Rectal smooth muscle tissue (tissue), 1 donor: ENCODE data around the gene ADGRL1.
"Not testable (repeated sequence)": the region's sequence is repeated elsewhere in the genome, so short reads cannot be mapped to it uniquely, and the experiment has no call there.

Experiments
- H3K27ac ChIP-seq: one replicate; pipeline ENCODE4 v1.7.0; 2013; ENCODE audit warnings: low read depth, low read length, inconsistent platforms
- H3K27me3 ChIP-seq: one replicate; pipeline ENCODE4 v1.7.0; 2013; ENCODE audit warnings: low read length; ENCODE audit not compliant: control insufficient read depth, insufficient read depth
- H3K36me3 ChIP-seq: one replicate; pipeline ENCODE4 v1.7.0; 2013; ENCODE audit warnings: low read length; ENCODE audit not compliant: control insufficient read depth, insufficient read depth
- H3K4me1 ChIP-seq: one replicate; pipeline ENCODE4 v1.7.0; 2013; ENCODE audit warnings: low read length; ENCODE audit not compliant: control insufficient read depth, insufficient read depth
- H3K4me3 ChIP-seq: one replicate; pipeline ENCODE4 v1.7.0; 2013; ENCODE audit warnings: low read length
- H3K9ac ChIP-seq: one replicate; pipeline ENCODE4 v1.7.0; 2013; ENCODE audit warnings: low read length

The ADGRL1 gene

GRCh38 chr19:14181906-14182305, 24.1 kb downstream of the ADGRL1 start:
- H3K9ac ChIP-seq, result no peak overlapping the region
- no peaks in the 10 kb centered on the region for H3K27me3 ChIP-seq
- no peak overlapping the region for H3K27ac ChIP-seq

GRCh38 chr19:14181199-14181598, 24.8 kb downstream of the ADGRL1 start:
- H3K27ac ChIP-seq, H3K36me3 ChIP-seq, H3K9ac ChIP-seq, H3K4me1 ChIP-seq, H3K27me3 ChIP-seq, H3K4me3 ChIP-seq: not testable (repeated sequence)

More at GRCh38 chr19:14181906-14182305, 24.1 kb downstream of the ADGRL1 start:
- H3K4me3 ChIP-seq, result no peak overlapping the region
- H3K36me3 ChIP-seq, result no peaks in the 10 kb centered on the region
- no peaks in the 10 kb centered on the region for H3K4me1 ChIP-seq

GRCh38 chr19:14177496-14178074, 28.4 kb downstream of the ADGRL1 start:
- no peak overlapping the region for H3K4me3 ChIP-seq
- H3K9ac ChIP-seq, result no peak overlapping the region
- no peaks in the 10 kb centered on the region for H3K4me1 ChIP-seq
- no peak overlapping the region for H3K27ac ChIP-seq
- no peaks in the 10 kb centered on the region for H3K27me3 ChIP-seq
- H3K36me3 ChIP-seq, result peaks cover 4% of the 10 kb centered on the region

- Histone ChIP-seq H3K4me1 (no peaks in the 10 kb centered on the region), H3K27ac (no peak overlapping the region), H3K36me3 (peaks cover 10% of the 10 kb centered on the region), H3K9ac (no peak overlapping the region), H3K4me3 (no peak overlapping the region), H3K27me3 (no peaks in the 10 kb centered on the region)
Measured at GRCh38 chr19:14175351-14175792, 30.6 kb downstream of the ADGRL1 start.

GRCh38 chr19:14174883-14175282, 31.1 kb downstream of the ADGRL1 start:
- Histone ChIP-seq H3K27ac (no peak overlapping the region), H3K9ac (no peak overlapping the region), H3K36me3 (peaks cover 12% of the 10 kb centered on the region), H3K4me3 (no peak overlapping the region), H3K27me3 (no peaks in the 10 kb centered on the region), H3K4me1 (no peaks in the 10 kb centered on the region)

GRCh38 chr19:14168993-14169392, 37.0 kb downstream of the ADGRL1 start:
- Histone ChIP-seq H3K4me3 (no peak overlapping the region), H3K36me3 (peaks cover 11% of the 10 kb centered on the region), H3K27me3 (no peaks in the 10 kb centered on the region), H3K27ac (no peak overlapping the region), H3K4me1 (no peaks in the 10 kb centered on the region), H3K9ac (no peak overlapping the region)

- no peak overlapping the region for H3K27ac ChIP-seq
- no peaks in the 10 kb centered on the region for H3K4me1 ChIP-seq
- H3K9ac ChIP-seq, result no peak overlapping the region
- H3K36me3 ChIP-seq, result peaks cover 11% of the 10 kb centered on the region
- no peak overlapping the region for H3K4me3 ChIP-seq
- no peaks in the 10 kb centered on the region for H3K27me3 ChIP-seq
Measured at GRCh38 chr19:14168259-14168972, 37.6 kb downstream of the ADGRL1 start.

- Histone ChIP-seq H3K36me3 (peaks cover 12% of the 10 kb centered on the region), H3K4me3 (no peak overlapping the region), H3K27me3 (no peaks in the 10 kb centered on the region), H3K4me1 (no peaks in the 10 kb centered on the region), H3K9ac (no peak overlapping the region), H3K27ac (no peak overlapping the region)
Measured at GRCh38 chr19:14167576-14168138, 38.3 kb downstream of the ADGRL1 start.

- Histone ChIP-seq H3K9ac (no peak overlapping the region), H3K27me3 (no peaks in the 10 kb centered on the region), H3K36me3 (peaks cover 14% of the 10 kb centered on the region), H3K27ac (no peak overlapping the region), H3K4me3 (no peak overlapping the region), H3K4me1 (no peaks in the 10 kb centered on the region)
Measured at GRCh38 chr19:14166999-14167575, 38.9 kb downstream of the ADGRL1 start.

GRCh38 chr19:14165990-14166830, 39.8 kb downstream of the ADGRL1 start:
- Histone ChIP-seq H3K4me3 (no peak overlapping the region), H3K27me3 (no peaks in the 10 kb centered on the region), H3K27ac (no peak overlapping the region), H3K9ac (no peak overlapping the region), H3K36me3 (peaks cover 9% of the 10 kb centered on the region), H3K4me1 (no peaks in the 10 kb centered on the region)

GRCh38 chr19:14164724-14165493, 41.1 kb downstream of the ADGRL1 start:
- Histone ChIP-seq H3K36me3 (peaks cover 5% of the 10 kb centered on the region), H3K4me3 (no peak overlapping the region), H3K27me3 (no peaks in the 10 kb centered on the region), H3K9ac (no peak overlapping the region), H3K4me1 (no peaks in the 10 kb centered on the region), H3K27ac (no peak overlapping the region)
